Epithelial cell of proximal tubule (primary cell): ENCODE results near the gene ARHGAP20. TPM values are rescaled to one million over a fixed set of nuclear protein-coding genes. Genes with fewer than 3 reads are reported as not detected.

Experiments used
- DNase-seq: peaks from one replicate; pipeline ENCODE4 v3.0.0-alpha.2; 2011; ENCODE audit warnings: low read depth
- H3K4me3 ChIP-seq: 2 replicates; pipeline ENCODE4 v1.5.1; 2011; ENCODE audit warnings: low read depth, mild to moderate bottlenecking, low read length
- CTCF ChIP-seq: conservative IDR thresholded peaks from 2 replicates; pipeline ENCODE4 v1.5.1; 2012; ENCODE audit warnings: low read depth, mild to moderate bottlenecking, low read length
- total RNA-seq: library from RNA; depleted of rRNA; stranded (reverse); fragments of >200 nt; gene quantifications from 2 replicates; pipeline ENCODE4 v1.2.3, GENCODE V29; 2015

ARHGAP20 gene
- total RNA-seq, 1 donor from 2014 or later = 0.12 TPM

DNA sequence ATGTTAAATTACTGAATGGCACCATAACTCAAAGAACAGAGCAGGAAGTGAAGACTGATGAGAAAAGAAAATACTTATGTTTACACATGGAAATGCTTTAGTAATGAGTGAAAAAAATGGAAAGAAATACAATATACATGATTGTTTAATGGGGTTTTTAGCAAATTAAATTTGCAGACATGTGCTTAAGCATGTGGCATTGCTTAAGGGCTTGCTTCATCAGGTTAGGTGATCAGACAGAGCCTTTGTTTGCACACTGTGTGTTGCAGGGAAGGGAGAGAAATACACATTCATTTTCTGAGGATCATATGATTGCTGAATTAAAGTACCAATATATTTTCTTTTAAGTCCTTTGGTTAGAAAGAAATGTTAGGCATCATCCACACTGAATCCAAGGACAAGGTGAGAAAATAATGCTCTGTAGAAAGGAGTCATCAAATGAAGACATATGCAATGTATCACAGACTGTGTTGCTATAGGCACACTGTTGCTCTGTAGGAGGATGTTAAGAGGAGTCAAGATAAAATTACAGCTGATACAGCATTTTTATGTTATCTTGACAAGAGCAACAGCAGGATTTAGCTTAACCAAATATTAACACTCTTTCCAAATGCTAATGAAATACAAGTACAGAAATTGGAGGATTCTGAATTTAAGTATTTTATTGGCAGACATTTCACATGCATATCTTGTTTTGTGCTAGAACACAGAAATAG lies 23.4 kb upstream of the ARHGAP20 start:
- no peak for TF ChIP-seq CTCF

GRCh38 chr11:110734790-110735189 lies 22.6 kb upstream of the ARHGAP20 start:
- no peak for TF ChIP-seq CTCF
- no peak overlapping the region for H3K4me3 ChIP-seq
- no peak for DNase-seq

More for the DNA sequence above, 23.4 kb upstream of the ARHGAP20 start:
- no peak for DNase-seq
- no peak overlapping the region for H3K4me3 ChIP-seq

DNA sequence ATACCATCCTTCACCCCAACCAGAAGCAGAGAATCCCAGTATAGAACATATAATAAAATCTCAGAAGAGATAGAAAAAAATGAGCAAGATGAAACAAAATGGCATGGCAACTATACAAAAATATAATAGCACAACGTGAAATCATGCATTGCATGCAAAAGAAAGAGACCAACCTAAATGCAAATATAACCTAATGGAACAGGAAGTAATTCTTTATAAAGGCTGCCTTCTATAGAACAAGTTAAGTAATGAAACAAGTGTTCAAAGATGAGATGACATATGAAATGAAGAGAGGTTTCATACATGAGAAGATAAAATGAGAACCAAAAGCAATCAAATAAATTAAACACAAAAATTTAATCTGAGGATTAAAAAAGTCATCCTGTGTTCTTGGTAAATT lies 18.5 kb upstream of the ARHGAP20 start:
- DNase-seq = no peak

GRCh38 chr11:110728883-110729282 lies 16.6 kb upstream of the ARHGAP20 start:
- no peak for TF ChIP-seq CTCF
- no peak overlapping the region for H3K4me3 ChIP-seq
- DNase-seq = no peak

More for the DNA sequence above, 18.5 kb upstream of the ARHGAP20 start:
- TF ChIP-seq CTCF = no peak
- no peak overlapping the region for H3K4me3 ChIP-seq

DNA sequence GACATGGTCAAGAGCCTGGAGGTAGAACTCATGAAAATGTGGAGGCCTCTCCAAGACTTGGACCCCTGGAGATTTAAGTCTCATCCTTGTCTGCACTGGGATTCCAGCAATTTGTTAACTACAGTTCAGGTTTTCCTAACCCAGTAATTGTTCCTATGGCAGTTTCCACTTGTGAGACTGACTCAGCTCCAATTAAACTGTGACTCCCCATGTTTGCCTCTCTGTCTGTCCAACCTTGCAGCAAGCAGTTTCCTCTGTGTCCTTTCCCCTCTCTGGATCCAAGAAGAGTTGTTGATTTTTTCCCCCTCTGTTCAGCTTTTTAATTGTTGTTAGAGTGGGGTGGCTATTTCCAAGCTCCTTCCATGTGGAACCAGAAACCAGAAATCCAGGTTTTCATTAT lies 16.2 kb upstream of the ARHGAP20 start:
- H3K4me3 ChIP-seq = no peak overlapping the region
- DNase-seq = no peak
- TF ChIP-seq CTCF = no peak

- DNase-seq = no peak
Observed at GRCh38 chr11:110724358-110724757, 12.1 kb upstream of the ARHGAP20 start.

More at GRCh38 chr11:110724358-110724757, 12.1 kb upstream of the ARHGAP20 start:
- no peak overlapping the region for H3K4me3 ChIP-seq
- no peak for TF ChIP-seq CTCF
